PC-9 (cell line): ENCODE measurements around the gene XCR1. TPM values are rescaled to one million over a fixed set of nuclear protein-coding genes. Genes with fewer than 3 reads are reported as not detected.

Experiments
- BruUV-seq: library from RNA; stranded (reverse); fragments of 400-500 nt; replicated peaks from 2 replicates; lab custom pipeline; 2021; lab: Mats Ljungman, UMichigan
- CTCF ChIA-PET: fragments of 300-600 bp; sonication (Branson Sonifier 250); formaldehyde crosslinking; loops from one replicate; lab custom pipeline; 2022; ENCODE audit warnings: antibody characterized with exemption; lab: Charles Lee
- POLR2A ChIA-PET: fragments of 300-600 bp; sonication (Branson Sonifier 250); formaldehyde crosslinking; loops from one replicate; lab custom pipeline; 2022; ENCODE audit warnings: antibody characterized with exemption; ENCODE audit not compliant: unreplicated experiment; lab: Charles Lee
- DNase-seq, 2 experiments: peaks; one replicate each; pipeline versions ENCODE4 v3.0.0 to v3.0.0-alpha.2; 2015 to 2022; ENCODE audit warnings: mixed read lengths in 1 of 2
- H2AFZ ChIP-seq: fragments of 200-600 bp; sonication (generic); 2 replicates; pipeline ENCODE4 v1.8.1; 2017; ENCODE audit warnings: antibody characterized with exemption
- H3F3A ChIP-seq: fragments of 200-600 bp; sonication (generic); 2 replicates; pipeline ENCODE4 v1.8.1; 2017; ENCODE audit warnings: antibody characterized with exemption, mild to moderate bottlenecking, low read depth; ENCODE audit not compliant: insufficient read depth
- H3K27ac ChIP-seq: fragments of 200-600 bp; sonication (generic); 2 replicates; pipeline ENCODE4 v1.6.1; 2016; ENCODE audit warnings: mixed run types
- H3K27me3 ChIP-seq: fragments of 200-600 bp; sonication (generic); 2 replicates; pipeline ENCODE4 v1.6.1; 2016; ENCODE audit warnings: low read depth, mixed run types; ENCODE audit not compliant: insufficient read depth
- H3K36me3 ChIP-seq: fragments of 200-600 bp; sonication (generic); 2 replicates; pipeline ENCODE4 v1.6.1; 2016; ENCODE audit warnings: low read depth, mixed run types
- H3K4me1 ChIP-seq: fragments of 200-600 bp; sonication (generic); replicated peaks from 2 replicates; pipeline ENCODE4 v1.6.1; 2016; ENCODE audit warnings: mixed run types; ENCODE audit not compliant: insufficient read depth
- H3K4me2 ChIP-seq: fragments of 200-600 bp; sonication (generic); 2 replicates; pipeline ENCODE4 v1.6.1; 2017; ENCODE audit warnings: mixed run types
- H3K4me3 ChIP-seq: fragments of 200-600 bp; sonication (generic); 2 replicates; pipeline ENCODE4 v1.6.1; 2016; ENCODE audit warnings: mixed run types
- H3K79me2 ChIP-seq: fragments of 200-600 bp; sonication (generic); 2 replicates; pipeline ENCODE4 v1.6.1; 2017; ENCODE audit warnings: low read depth, mixed run types
- H3K9me2 ChIP-seq: fragments of 200-600 bp; sonication (generic); 2 replicates; pipeline ENCODE4 v1.8.1; 2017; ENCODE audit warnings: mild to moderate bottlenecking; ENCODE audit not compliant: insufficient read depth
- H3K9me3 ChIP-seq: fragments of 200-600 bp; sonication (generic); 2 replicates; pipeline ENCODE4 v1.8.1; 2016; ENCODE audit warnings: low read depth; ENCODE audit not compliant: insufficient read depth
- H4K20me1 ChIP-seq: fragments of 200-600 bp; sonication (generic); 2 replicates; pipeline ENCODE4 v1.8.1; 2017; ENCODE audit not compliant: insufficient read depth
- CTCF ChIP-seq: fragments of 200-600 bp; sonication (generic); conservative IDR thresholded peaks from 2 replicates; pipeline ENCODE4 v1.6.1; 2017; ENCODE audit warnings: mixed run types, antibody characterized with exemption, mild to moderate bottlenecking, moderate library complexity
- EZH2 ChIP-seq: fragments of 200-600 bp; sonication (generic); IDR thresholded peaks from 2 replicates; pipeline ENCODE4 v1.8.0; 2017; ENCODE audit warnings: antibody characterized with exemption, low read depth
- intact Hi-C: fragments of 100-400 bp; cut with micrococcal nuclease; formaldehyde crosslinking; loops from one replicate; pipeline ENCODE4 v1.10.0; 2022; ENCODE audit not compliant: unreplicated experiment
- total RNA-seq: library from RNA; stranded (reverse); gene quantifications from 2 replicates; pipeline ENCODE4 v1.2.3, GENCODE V29; 2021

Gene XCR1
- total RNA-seq, 1 experiment from 2014 or later, result 0.13 TPM

- Histone ChIP-seq H3K9me3 (no peaks in the 10 kb centered on the region), H4K20me1 (no peaks in the 10 kb centered on the region), H3K79me2 (no peaks in the 10 kb centered on the region), H3F3A (peaks cover 14% of the 10 kb centered on the region), H3K4me3 (no peak overlapping the region), H3K9me2 (no peaks in the 10 kb centered on the region), H3K4me2 (no peak overlapping the region), H3K4me1 (peaks cover 33% of the 10 kb centered on the region), H3K36me3 (peaks cover 24% of the 10 kb centered on the region), H2AFZ (no peak overlapping the region), H3K27ac (no peak overlapping the region), H3K27me3 (no peaks in the 10 kb centered on the region)
- DNase-seq, result no peak
- no peak for TF ChIP-seq CTCF
- no peak for TF ChIP-seq EZH2
- ChIA-PET CTCF (no interaction called here), POLR2A (no interaction called here)
- no TSS peak for BruUV-seq
- intact Hi-C loops, result no loop called here
Observed at GRCh38 chr3:45976191-45977091, 50.8 kb downstream of the XCR1 start.

- Histone ChIP-seq H3K79me2 (no peaks in the 10 kb centered on the region), H4K20me1 (no peaks in the 10 kb centered on the region), H3K27ac (no peak overlapping the region), H3K4me1 (peaks cover 33% of the 10 kb centered on the region), H3K4me2 (no peak overlapping the region), H3K27me3 (no peaks in the 10 kb centered on the region), H3F3A (peaks cover 14% of the 10 kb centered on the region), H3K9me2 (no peaks in the 10 kb centered on the region), H3K9me3 (no peaks in the 10 kb centered on the region), H2AFZ (no peak overlapping the region), H3K4me3 (no peak overlapping the region), H3K36me3 (peaks cover 23% of the 10 kb centered on the region; the same call in 1 of the 2 replicates)
- intact Hi-C loops, result no loop called here
- TF ChIP-seq EZH2 (no peak), CTCF (no peak)
- POLR2A ChIA-PET, result no interaction called here
- CTCF ChIA-PET, result no interaction called here
- BruUV-seq, result no TSS peak
- no peak for DNase-seq
Observed at GRCh38 chr3:45975686-45976085, 51.6 kb downstream of the XCR1 start.

GRCh38 chr3:45974686-45975085 lies 52.6 kb downstream of the XCR1 start:
- Histone ChIP-seq H3K27me3 (no peaks in the 10 kb centered on the region), H3K4me3 (no peak overlapping the region), H3K4me1 (peaks cover 33% of the 10 kb centered on the region), H3K79me2 (no peaks in the 10 kb centered on the region), H2AFZ (no peak overlapping the region), H3K27ac (no peak overlapping the region), H3K4me2 (no peak overlapping the region), H3F3A (peaks cover 14% of the 10 kb centered on the region), H3K9me2 (no peaks in the 10 kb centered on the region), H3K9me3 (no peaks in the 10 kb centered on the region), H4K20me1 (no peaks in the 10 kb centered on the region), H3K36me3 (peaks cover 18% of the 10 kb centered on the region; the same call in 1 of the 2 replicates)
- TF ChIP-seq EZH2, result no peak
- TF ChIP-seq CTCF, result no peak
- BruUV-seq, result no TSS peak
- no peak for DNase-seq
- ChIA-PET POLR2A (no interaction called here), CTCF (no interaction called here)
- intact Hi-C loops, result no loop called here
